Jurkat, Clone E6-1 (cell line): ENCODE measurements around the gene ADARB2.
"Not testable (repeated sequence)": the region's sequence is repeated elsewhere in the genome, so short reads cannot be mapped to it uniquely, and the experiment has no call there.

Experiments used
- DNase-seq: peaks from one replicate; pipeline ENCODE4 v3.0.0-alpha.2; 2011; ENCODE audit warnings: low read depth, low spot score
- H3K4me3 ChIP-seq: 2 replicates; pipeline ENCODE4 v1.5.1; 2011; ENCODE audit warnings: mild to moderate bottlenecking, low read length, control low read depth, moderate library complexity

ADARB2 gene

DNA sequence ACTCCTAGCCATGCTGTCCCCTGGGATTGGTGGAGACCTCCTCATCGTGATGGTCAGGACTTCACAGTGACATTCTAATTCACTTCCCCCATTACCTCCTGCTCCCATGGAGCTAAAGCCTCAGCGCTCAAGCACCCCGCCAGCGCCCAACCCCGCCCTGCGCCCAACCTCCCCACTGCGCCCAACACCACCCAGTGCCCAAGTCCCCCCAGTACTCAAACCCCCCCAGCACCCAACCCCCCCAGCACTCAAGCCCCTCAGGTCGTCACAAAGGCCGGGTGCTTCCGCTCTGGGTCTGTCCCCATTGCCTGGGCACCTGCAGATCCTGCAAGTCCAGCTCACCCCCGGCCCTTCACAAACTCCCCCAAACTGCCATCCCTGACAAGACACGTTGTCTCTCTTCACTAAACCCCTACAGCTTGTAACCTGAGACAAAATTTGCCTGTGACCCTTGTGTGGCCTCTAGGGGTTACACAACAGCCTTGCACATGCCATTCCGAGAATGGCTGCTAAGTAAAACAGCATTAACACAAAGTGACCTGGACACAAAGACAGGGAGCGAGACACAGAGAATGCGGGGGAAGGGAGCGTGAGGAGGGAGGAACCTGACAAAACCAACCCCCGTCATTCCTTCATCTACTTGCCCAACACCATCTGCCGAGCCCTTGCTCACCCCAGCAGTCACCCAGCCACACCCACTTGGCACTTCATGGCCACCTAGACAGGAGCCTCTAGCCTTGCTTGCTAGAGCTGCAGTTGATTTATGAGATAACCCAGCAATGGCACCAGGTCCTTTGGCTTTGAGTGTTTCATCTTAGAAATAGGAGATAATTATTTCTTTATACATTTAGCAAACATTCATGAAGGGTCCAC lies 107.8 kb downstream of the ADARB2 start:
- no peak overlapping the region for H3K4me3 ChIP-seq
- DNase-seq: no peak

GRCh38 chr10:1628757-1629156 lies 108.6 kb downstream of the ADARB2 start:
- DNase-seq: no peak
- H3K4me3 ChIP-seq: no peak overlapping the region

- no peak overlapping the region for H3K4me3 ChIP-seq
- no peak for DNase-seq
These were observed 109.4 kb downstream of the ADARB2 start for GRCh38 chr10:1627945-1628344.

- DNase-seq: no peak
- H3K4me3 ChIP-seq: no peak overlapping the region
These were observed 110.5 kb downstream of the ADARB2 start for GRCh38 chr10:1626835-1627234.

GRCh38 chr10:1626410-1626809 lies 110.9 kb downstream of the ADARB2 start:
- H3K4me3 ChIP-seq: no peak overlapping the region

DNA sequence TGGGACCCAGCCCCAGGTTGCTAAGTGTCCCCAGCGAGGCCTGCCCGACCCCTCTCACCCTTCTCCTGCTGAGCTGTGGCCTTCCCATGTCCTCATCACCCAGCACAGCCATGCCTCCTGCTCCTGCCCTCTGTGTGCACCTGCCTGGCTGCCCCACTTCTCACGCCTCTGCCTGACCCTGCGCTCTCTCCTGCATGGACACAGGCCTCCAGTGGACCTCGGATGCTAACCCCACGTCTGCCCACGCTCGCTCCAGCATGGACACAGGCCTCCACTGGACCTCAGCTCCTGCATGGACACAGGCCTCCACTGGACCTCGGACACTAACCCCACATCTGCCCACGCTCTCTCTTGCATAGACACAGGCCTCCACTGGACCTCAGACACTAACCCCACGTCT lies 111.6 kb downstream of the ADARB2 start:
- no peak for DNase-seq
- no peak overlapping the region for H3K4me3 ChIP-seq

More at GRCh38 chr10:1626410-1626809, 110.9 kb downstream of the ADARB2 start:
- DNase-seq: no peak

GRCh38 chr10:1625079-1625478 lies 112.2 kb downstream of the ADARB2 start:
- H3K4me3 ChIP-seq: no peak overlapping the region
- no peak for DNase-seq

DNA sequence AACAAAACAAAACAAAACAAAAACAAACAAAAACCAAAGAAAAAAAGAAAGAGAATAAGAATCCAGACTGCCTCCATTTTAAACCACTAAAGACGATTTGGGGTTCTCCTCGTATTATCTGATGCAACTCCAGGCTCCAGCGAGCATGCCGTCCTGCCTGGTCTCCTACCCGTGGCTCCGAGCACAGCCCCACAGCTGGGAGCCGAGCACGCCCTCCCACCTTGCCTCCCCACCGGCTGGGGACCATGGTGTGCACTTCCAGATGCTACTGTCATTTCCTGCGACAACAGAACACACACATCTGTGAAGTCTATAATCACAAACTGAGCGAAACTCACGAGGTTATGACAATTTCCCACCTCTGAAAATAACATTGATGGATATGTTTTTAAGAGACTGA lies 113.1 kb downstream of the ADARB2 start:
- no peak for DNase-seq
- H3K4me3 ChIP-seq: no peak overlapping the region

DNA sequence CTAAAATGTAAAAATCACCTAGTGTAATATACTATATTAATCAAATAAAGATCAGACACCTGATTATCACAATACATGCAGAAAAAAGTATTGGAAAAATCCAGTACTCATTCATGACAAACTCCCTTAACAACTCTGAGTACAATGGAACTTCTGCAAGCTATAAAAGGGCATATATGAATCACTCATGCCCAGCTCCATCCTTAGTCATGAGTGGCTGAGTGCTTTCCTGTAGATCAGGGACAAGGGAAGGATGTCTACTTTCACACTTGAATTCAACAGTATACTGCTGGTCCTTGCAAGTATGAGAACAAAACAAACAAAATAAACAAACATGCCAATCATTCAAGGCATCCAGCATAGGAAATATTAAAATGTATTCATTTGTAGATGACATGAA lies 116.5 kb downstream of the ADARB2 start:
- no peak overlapping the region for H3K4me3 ChIP-seq
- DNase-seq: no peak

DNA sequence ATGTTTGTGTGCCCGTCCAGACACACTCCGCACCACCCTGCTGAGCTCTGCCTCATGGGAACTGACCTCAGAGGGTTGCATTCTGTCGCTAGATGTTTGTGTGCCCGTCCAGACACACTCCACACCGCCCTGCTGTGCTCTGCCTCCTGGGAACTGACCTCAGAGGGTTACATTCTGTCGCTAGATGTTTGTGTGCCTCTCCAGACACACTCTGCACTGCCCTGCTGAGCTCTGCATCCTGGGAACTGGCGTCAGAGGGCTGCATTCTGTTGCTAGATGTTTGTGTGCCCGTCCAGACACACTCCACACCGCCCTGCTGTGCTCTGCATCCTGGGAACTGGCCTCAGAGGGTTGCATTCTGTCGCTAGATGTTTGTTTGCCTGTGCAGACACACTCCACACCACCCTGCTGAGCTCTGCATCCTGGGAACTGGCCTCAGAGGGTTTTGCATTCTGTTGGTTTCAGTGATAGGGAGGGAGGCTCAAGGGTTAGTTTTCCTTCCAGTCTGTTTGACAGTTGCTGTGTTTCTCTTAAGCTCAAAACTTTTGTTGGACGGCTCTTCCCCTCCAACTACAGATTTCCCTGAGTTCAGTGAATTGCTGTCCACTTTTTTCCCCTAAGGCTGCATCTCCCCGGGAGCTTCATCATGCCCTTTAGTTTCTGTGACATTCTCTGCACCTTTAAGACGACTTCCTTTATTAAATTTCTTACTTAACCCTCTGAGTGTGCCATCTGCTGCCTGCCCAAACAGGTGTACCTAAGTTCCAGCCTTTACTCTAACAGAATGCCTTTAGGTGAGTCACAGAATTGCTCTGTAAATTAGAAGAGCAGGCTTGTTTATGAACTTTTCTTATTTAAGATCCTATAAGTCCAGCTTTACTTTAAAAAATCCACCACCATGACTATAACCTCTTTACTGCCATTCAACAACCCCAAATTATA lies 119.7 kb downstream of the ADARB2 start:
- not testable (repeated sequence) for DNase-seq, H3K4me3 ChIP-seq

DNA sequence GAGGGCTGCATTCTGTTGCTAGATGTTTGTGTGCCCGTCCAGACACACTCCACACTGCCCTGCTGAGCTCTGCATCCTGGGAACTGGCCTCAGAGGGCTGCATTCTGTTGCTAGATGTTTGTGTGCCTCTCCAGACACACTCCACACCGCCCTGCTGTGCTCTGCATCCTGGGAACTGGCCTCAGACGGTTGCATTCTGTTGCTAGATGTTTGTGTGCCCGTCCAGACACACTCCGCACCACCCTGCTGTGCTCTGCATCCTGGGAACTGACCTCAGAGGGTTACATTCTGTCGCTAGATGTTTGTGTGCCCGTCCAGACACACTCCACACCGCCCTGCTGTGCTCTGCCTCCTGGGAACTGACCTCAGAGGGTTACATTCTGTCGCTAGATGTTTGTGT lies 120.6 kb downstream of the ADARB2 start:
- H3K4me3 ChIP-seq, DNase-seq: not testable (repeated sequence)

DNA sequence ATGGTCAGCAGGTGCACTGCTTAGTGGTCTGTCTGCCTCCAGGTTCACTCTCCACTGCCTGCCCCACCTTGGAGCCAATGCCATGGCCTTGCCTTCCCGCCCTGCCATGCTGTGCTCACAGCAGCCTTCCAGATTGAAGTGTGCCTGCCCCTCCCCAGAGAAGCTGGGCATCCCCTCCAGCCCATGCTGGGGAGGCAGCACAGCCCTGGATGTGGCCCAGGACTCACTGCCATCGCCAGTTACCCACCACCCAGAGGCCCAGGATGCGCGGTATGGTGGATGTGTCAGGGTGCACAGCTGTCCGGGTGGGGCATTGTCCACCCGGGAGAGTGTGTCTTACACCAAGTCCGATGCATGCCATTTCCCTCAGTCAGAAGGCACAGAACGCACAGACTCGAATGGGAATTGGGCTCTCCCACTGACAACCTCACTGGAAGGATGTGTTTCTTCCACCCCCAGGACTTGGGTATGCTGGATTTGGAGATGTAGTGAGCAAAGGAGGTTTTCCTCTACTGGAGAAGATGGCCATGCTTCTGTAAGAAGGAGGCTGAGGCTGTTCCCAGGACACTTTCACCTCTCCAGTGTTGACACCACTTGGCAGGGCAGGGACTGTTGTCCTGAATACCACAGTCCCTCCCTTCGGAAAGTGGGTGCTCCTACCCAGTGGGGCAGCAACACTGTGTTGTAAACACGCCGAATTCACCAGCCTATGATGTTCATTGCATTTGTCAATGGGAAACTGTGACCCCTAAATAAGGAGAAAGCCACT lies 122.0 kb downstream of the ADARB2 start:
- DNase-seq: no peak
- no peak overlapping the region for H3K4me3 ChIP-seq

DNA sequence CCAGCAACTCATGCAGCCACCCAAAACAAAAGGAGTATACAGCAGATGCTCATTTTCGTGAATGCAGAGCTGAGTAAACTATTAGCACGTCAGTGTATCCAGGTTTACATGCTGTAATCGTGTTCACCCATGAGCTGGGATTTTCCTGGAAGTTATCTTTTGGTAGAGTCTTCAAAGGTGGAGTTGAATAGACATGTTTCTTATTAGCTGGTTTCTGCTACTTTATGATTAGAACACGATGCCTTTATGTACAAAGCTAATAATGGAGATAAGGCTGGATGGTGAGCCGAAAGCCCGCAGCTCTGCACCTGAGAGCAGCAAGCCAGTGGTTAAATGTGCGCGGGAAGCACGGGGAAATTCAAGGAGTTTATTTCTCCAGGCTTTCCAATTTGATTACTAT lies 123.8 kb downstream of the ADARB2 start:
- no peak for DNase-seq
- no peak overlapping the region for H3K4me3 ChIP-seq

DNA sequence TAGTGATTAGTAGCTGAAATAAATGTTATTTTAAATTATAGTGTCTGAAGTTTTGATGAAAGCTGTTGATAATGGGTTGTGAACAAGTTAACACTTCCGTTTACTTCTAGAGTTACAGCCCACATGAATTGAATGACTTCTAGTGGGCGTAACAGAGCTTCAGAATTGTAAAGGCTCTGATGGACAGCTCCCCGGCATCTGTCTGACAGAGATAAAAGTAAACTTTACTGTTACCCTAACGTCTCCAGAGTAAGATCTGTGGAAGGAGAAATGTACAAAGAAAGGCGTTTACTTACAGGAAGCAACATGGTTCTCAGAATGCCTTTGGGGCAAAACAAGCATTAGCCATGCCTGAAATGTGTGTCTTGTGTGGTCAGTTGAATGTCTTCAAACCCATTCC lies 124.4 kb downstream of the ADARB2 start:
- H3K4me3 ChIP-seq: no peak overlapping the region
- DNase-seq: peak; percentile 89

DNA sequence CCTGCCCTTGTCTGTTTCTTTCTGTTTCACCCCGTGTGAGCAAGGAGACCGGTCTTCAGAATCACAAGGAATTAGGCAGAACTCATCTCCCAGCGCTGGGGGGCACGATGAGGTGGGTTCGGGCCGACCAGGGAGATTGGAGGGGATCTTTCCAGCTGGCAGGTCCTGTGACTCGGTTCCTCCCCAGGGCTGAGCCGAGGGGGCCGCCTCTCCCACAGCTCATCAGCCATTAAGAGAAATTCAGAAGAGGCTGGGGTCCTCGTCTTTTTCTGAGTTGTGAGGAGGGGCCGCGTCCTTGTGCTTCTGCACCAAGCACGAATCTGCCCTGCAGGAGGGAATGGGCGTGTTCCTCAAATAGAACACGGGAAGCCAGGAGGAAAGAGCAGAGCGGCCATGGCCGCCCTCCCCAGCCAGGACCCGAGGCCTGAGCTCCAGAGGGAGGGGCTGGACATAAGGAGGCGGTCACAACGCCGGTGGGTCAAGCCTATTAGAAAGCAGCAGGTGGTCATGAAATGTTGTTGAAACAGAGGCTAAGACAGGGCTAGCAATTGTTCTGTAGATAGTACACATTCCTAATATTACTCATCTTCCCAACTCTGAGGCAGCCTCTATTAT lies 125.3 kb downstream of the ADARB2 start:
- no peak overlapping the region for H3K4me3 ChIP-seq
- no peak for DNase-seq

- DNase-seq: no peak
- no peak overlapping the region for H3K4me3 ChIP-seq
These were observed 126.1 kb downstream of the ADARB2 start for GRCh38 chr10:1610986-1611770.

DNA sequence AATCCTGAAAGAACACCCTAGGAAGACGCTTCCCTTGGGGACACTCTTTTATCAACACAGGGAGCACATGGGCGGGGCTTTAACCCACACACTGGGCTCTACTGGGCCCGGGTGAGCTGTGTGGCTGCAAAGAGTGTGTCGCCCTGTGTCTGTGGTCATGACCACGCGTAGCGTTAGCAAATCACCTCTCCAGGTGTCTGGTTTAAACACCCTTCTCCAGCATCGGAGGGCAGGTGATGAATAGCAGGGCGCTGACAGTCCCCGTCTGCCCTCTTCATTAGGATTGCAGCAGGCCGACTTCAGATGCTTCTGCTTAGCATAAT lies 127.7 kb downstream of the ADARB2 start:
- no peak overlapping the region for H3K4me3 ChIP-seq
- DNase-seq: no peak

DNA sequence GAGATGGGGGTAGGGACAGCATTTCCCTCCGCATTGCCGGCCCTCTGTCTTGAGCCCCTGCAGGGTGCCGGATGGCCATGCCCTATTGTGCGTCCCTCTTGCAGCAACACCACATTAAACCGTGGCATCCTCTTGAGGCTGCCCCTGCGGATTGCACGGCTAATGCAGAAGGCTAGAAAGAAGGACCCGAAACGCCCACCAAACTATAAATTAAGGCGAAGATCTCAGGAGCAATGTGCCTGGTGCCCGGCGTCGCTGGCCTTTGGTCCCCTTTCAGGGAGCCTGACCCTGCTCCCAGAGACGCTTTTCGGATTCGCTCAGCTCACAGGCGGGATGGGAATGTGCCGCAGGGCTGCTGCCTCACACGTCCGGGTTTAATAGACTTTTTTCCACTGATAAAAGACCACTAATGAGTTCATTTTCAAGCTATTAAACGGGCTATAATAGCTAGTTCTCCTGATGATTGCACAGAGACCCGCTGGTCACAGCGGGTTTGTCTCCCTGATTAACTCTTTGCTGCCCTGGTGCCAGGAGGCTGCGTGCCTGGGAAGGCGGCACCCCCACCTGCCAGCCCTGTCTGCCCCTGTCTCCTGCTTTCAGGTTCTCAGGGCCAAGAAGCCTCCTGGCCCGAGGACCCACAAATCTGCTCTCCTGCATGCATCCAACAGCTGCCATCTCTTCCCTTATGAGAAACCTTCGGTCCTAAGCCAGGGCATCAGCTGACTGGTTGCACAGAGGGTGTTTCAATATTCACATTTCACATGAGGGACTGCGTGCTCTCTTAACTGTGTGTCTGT lies 128.3 kb downstream of the ADARB2 start:
- no peak overlapping the region for H3K4me3 ChIP-seq
- DNase-seq: no peak
